GM12892 (cell line): Measurements from ENCODE around the gene ELN.

ENCODE experiments used
- POLR2A ChIP-seq: IDR thresholded peaks from 2 replicates; pipeline ENCODE4 v1.6.1; 2011; ENCODE audit warnings: low read depth, low read length, control low read depth
- POLR2AphosphoS5 ChIP-seq: IDR thresholded peaks from 2 replicates; pipeline ENCODE4 v1.6.1; 2011; ENCODE audit warnings: low read depth, low read length, control low read depth

GRCh38 chr7:74070619-74070921 lies 42.6 kb downstream of the ELN start:
- TF ChIP-seq POLR2A = no peak
- TF ChIP-seq POLR2AphosphoS5 = no peak
